Stimulated activated effector memory CD8-positive, alpha-beta T cell treated with anti-CD3 and anti-CD28 coated beads, Interleukin-12 subunit alpha, Interleukin-12 subunit beta, amount 100 ng/mL, for 72 hours (primary cell): ENCODE results near the gene RBP5.

ENCODE experiments used
- ATAC-seq: fragments of 150-1000 bp; cut with Tn5 transposase; 2 replicates; pipeline ENCODE4 v1.10.0; 2021
- DNase-seq, 2 donors: peaks; one replicate each; pipeline ENCODE4 v3.0.0; 2021 to 2022; ENCODE audit warnings: low spot score in 2 of 2
- H3K27ac Mint-ChIP-seq: one replicate; pipeline ENCODE4 v1.8.0; 2022; ENCODE audit warnings: mild to moderate bottlenecking, mixed read lengths
- H3K36me3 Mint-ChIP-seq: one replicate; pipeline ENCODE4 v1.8.0; 2022; ENCODE audit warnings: mild to moderate bottlenecking, mixed read lengths
- H3K4me1 Mint-ChIP-seq: one replicate; pipeline ENCODE4 v1.8.0; 2022; ENCODE audit warnings: mixed read lengths
- H3K4me3 Mint-ChIP-seq: one replicate; pipeline ENCODE4 v1.8.0; 2022; ENCODE audit warnings: mild to moderate bottlenecking, mixed read lengths
- H3K9me3 Mint-ChIP-seq: one replicate; pipeline ENCODE4 v1.8.0; 2022; ENCODE audit warnings: mixed read lengths

Gene RBP5, protein sequence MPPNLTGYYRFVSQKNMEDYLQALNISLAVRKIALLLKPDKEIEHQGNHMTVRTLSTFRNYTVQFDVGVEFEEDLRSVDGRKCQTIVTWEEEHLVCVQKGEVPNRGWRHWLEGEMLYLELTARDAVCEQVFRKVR

GRCh38 chr12:7128681-7129286 lies at the start of gene RBP5:
Gene RBP5, minus strand, starts transcription at chr12:7128889. Its CDS starts 114 bp downstream, at chr12:7128775.
- peak within 1 kb of the TSS; percentile 96 for H3K27ac Mint-ChIP-seq
- no peak for ATAC-seq

DNA sequence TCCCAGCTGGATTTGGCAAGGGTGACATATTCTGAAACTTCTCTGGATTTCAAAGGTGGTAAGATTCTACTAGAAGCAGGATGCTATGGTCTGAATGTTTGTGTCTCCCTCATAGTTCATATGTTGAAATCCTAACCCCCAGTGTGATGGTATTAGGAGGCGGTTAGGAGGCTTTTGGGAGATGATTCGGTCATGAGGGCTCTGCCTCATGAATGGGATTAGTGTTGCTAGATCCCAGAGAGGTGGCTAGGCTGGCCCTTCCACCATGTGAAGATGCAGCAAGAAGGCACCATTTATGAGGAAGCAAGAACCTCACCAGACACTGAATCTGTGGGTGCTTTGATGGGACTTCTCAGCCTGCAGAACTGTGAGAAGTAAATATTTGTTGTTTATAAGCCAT lies 49.8 kb upstream of the RBP5 start:
- Mint-ChIP-seq H3K9me3 (no peaks in the 10 kb centered on the region), H3K27ac (no peak overlapping the region), H3K4me3 (no peak overlapping the region), H3K4me1 (no peaks in the 10 kb centered on the region), H3K36me3 (no peaks in the 10 kb centered on the region)
- ATAC-seq (no peak), DNase-seq (no peak)

More at GRCh38 chr12:7128681-7129286, at the start of gene RBP5:
- H3K4me3 Mint-ChIP-seq = peak within 1 kb of the TSS; percentile 97
- H3K36me3 Mint-ChIP-seq = peaks cover 43% of the 10 kb centered on the region
- peaks cover 44% of the 10 kb centered on the region for H3K4me1 Mint-ChIP-seq
- no peaks in the 10 kb centered on the region for H3K9me3 Mint-ChIP-seq
- DNase-seq = no peak

DNA sequence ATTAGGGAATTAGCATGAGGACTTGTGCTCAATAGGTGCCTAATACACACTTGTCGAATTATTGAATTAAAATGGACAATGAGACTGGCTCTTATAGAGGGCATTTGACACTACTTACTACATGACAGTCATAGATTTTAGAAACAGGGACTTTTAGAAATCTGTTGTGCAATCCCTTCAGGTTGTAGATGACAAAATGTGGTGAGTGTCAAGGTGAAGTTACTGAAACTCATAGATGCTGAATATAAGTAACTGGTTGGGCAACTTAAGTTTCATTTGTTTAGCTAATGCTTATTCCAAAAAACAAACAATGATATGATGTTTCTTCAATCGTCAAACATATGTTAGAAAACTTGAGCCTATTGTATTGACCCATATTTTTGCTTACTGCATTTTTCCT lies 47.9 kb upstream of the RBP5 start:
- Mint-ChIP-seq H3K36me3 (no peaks in the 10 kb centered on the region), H3K9me3 (peaks cover 3% of the 10 kb centered on the region), H3K27ac (no peak overlapping the region), H3K4me3 (no peak overlapping the region), H3K4me1 (no peaks in the 10 kb centered on the region)
- no peak for ATAC-seq
- DNase-seq = no peak

- no peaks in the 10 kb centered on the region for H3K4me1 Mint-ChIP-seq
- H3K4me3 Mint-ChIP-seq = no peak overlapping the region
- no peak for ATAC-seq
- H3K36me3 Mint-ChIP-seq = no peaks in the 10 kb centered on the region
- DNase-seq = no peak
- H3K9me3 Mint-ChIP-seq = peaks cover 3% of the 10 kb centered on the region
- no peak overlapping the region for H3K27ac Mint-ChIP-seq
These were observed 46.8 kb upstream of the RBP5 start for GRCh38 chr12:7175493-7175892.

- Mint-ChIP-seq H3K4me3 (no peak overlapping the region), H3K4me1 (no peaks in the 10 kb centered on the region), H3K36me3 (no peaks in the 10 kb centered on the region), H3K27ac (no peak overlapping the region), H3K9me3 (peaks cover 7% of the 10 kb centered on the region)
- ATAC-seq = no peak
- no peak for DNase-seq
These were observed 43.2 kb upstream of the RBP5 start for GRCh38 chr12:7171854-7172253.

DNA sequence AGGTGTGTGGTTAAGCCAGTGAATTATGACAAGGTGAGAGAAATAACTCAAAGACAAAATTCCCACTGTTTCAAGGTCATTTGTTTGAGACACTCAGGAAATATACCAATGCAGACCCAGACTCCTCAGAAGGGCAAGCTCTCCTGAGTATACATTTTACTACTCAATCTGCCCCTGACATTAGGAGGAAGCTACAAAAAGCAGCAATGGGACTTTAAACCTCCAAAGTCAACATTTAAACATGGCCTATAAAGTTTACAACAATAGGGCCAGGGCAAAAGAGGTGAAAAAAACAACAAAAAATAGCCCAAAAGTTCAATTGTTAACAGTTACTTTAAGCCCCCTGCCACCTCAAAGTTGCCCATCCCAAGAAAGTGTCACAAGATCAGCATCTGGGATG lies 41.3 kb upstream of the RBP5 start:
- DNase-seq = no peak
- H3K36me3 Mint-ChIP-seq = no peaks in the 10 kb centered on the region
- no peak overlapping the region for H3K27ac Mint-ChIP-seq
- no peaks in the 10 kb centered on the region for H3K4me1 Mint-ChIP-seq
- no peak for ATAC-seq
- H3K9me3 Mint-ChIP-seq = peaks cover 7% of the 10 kb centered on the region
- no peak overlapping the region for H3K4me3 Mint-ChIP-seq

- H3K4me1 Mint-ChIP-seq = peaks cover 27% of the 10 kb centered on the region
- peak overlapping the region; percentile 50 for H3K4me3 Mint-ChIP-seq
- peaks cover 13% of the 10 kb centered on the region for H3K36me3 Mint-ChIP-seq
- H3K9me3 Mint-ChIP-seq = no peaks in the 10 kb centered on the region
- peak; percentile 59 for ATAC-seq
- no peak overlapping the region for H3K27ac Mint-ChIP-seq
- DNase-seq = no peak
These were observed 34.0 kb upstream of the RBP5 start for GRCh38 chr12:7162691-7163114.

GRCh38 chr12:7161811-7162210 lies 33.1 kb upstream of the RBP5 start:
- Mint-ChIP-seq H3K9me3 (no peaks in the 10 kb centered on the region), H3K4me3 (no peak overlapping the region), H3K36me3 (peaks cover 17% of the 10 kb centered on the region), H3K27ac (no peak overlapping the region), H3K4me1 (peaks cover 33% of the 10 kb centered on the region)
- DNase-seq = no peak
- no peak for ATAC-seq

- peaks cover 33% of the 10 kb centered on the region for H3K4me1 Mint-ChIP-seq
- peaks cover 17% of the 10 kb centered on the region for H3K36me3 Mint-ChIP-seq
- no peak overlapping the region for H3K27ac Mint-ChIP-seq
- DNase-seq = no peak
- no peak for ATAC-seq
- no peak overlapping the region for H3K4me3 Mint-ChIP-seq
- no peaks in the 10 kb centered on the region for H3K9me3 Mint-ChIP-seq
These were observed 32.6 kb upstream of the RBP5 start for GRCh38 chr12:7161327-7161726.

DNA sequence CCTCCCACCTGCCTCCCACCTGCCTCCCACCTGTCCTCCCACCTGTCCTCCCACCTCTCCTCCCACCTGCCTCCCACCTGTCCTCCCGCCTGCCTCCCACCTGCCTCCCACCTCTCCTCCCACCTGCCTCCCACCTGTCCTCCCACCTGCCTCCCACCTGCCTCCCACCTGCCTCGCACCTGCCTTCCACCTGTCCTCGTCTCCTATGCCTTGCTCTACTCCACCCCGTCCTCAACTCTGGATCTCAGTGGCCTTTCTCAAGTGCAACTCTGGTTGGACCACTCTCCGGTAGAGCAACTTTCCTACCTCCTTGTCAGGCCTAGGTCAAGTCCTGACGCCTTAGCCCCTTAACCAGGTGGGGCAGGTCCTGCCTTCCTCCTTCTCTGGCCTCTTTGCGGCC lies 31.5 kb upstream of the RBP5 start:
- peaks cover 33% of the 10 kb centered on the region for H3K4me1 Mint-ChIP-seq
- no peaks in the 10 kb centered on the region for H3K9me3 Mint-ChIP-seq
- DNase-seq (no peak), ATAC-seq (no peak)
- H3K36me3 Mint-ChIP-seq = peaks cover 21% of the 10 kb centered on the region
- H3K27ac Mint-ChIP-seq = peak overlapping the region; percentile 49
- H3K4me3 Mint-ChIP-seq = no peak overlapping the region

GRCh38 chr12:7158781-7159609 lies 30.3 kb upstream of the RBP5 start:
- H3K4me3 Mint-ChIP-seq = no peak overlapping the region
- H3K27ac Mint-ChIP-seq = no peak overlapping the region
- ATAC-seq (no peak), DNase-seq (no peak)
- H3K4me1 Mint-ChIP-seq = peaks cover 33% of the 10 kb centered on the region
- no peaks in the 10 kb centered on the region for H3K9me3 Mint-ChIP-seq
- peaks cover 33% of the 10 kb centered on the region for H3K36me3 Mint-ChIP-seq

- ATAC-seq (no peak), DNase-seq (no peak)
- Mint-ChIP-seq H3K4me1 (peaks cover 23% of the 10 kb centered on the region), H3K36me3 (peaks cover 49% of the 10 kb centered on the region), H3K27ac (peak overlapping the region; percentile 83), H3K4me3 (no peak overlapping the region), H3K9me3 (no peaks in the 10 kb centered on the region)
These were observed 28.7 kb upstream of the RBP5 start for GRCh38 chr12:7157391-7157790.

DNA sequence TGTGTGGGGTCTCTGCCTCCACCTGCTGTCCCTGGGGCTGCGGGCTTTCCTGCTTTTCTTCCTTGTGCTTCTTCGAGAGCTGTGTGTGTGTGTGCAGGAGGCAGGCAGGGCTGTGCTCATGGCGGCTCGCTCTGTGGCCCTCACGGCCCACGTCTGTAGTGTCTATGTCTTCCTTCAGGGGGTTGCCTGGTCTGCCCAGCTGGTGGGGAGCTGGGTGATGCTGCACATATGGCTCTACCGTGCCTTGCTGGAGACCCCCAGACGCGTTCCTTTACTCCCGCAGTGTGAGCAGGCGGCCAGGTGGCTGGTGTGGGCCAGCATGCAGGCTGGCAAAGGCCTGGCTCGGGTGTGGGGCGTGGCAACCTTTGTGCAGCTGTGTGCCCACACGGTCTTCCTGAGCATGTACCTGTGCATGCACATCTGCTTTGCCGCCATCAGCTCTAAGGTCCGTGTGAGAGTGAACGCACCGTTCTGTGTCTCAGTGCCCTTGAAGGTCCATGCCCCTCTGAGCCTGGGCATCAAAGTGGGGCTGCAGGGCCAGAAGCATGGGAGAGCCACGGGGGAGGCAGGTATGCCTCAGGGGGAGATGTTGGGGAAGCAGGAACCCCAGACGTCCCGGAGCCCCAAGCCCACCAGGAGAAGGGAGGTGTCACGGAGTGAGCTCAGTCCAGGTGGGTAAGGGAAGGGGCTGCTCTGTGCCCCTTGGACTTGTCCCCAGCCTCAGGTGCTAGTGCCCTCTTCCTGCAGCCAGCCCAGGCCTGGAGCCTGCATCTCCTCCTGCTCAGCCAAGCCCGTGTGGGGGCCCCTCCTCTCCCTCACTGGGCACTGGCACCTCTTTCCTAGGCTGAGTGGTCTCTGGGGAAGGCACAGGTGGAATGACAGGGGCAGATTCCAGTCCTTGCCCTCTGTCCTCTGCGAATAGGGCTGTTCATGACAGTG lies 27.8 kb upstream of the RBP5 start:
- peak overlapping the region; percentile 83 for H3K27ac Mint-ChIP-seq
- no peak for ATAC-seq
- H3K4me3 Mint-ChIP-seq = no peak overlapping the region
- peaks cover 21% of the 10 kb centered on the region for H3K4me1 Mint-ChIP-seq
- peaks cover 57% of the 10 kb centered on the region for H3K36me3 Mint-ChIP-seq
- DNase-seq = no peak
- H3K9me3 Mint-ChIP-seq = no peaks in the 10 kb centered on the region

DNA sequence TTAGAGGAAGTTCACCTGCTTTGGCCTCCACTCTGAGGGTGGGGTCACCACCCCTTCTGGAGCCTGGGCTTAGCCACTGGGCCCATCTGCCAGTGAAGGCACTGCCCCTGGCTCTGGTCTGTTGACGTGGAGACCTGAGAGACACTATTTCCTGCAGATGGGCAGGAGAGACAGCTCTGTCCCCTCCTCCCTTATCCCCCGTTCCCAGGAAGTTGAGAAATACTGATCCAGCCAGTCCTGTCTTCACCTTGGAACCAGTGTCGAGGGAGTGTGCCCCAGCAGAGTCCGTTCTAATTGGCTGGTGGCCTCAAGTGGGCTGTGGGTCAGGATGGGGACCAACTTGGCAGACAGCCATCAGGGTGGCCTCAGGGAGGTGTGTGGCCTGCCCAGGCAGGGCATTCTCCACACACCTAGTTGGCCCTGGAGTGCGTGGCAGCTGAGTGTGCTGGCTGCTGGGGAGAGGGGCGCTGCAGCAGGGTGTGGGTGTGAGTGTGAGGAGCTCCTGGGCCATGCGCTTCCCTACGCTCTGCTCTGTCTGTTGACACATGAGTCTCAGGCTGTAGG lies 26.9 kb upstream of the RBP5 start:
- ATAC-seq (no peak), DNase-seq (no peak)
- Mint-ChIP-seq H3K4me1 (peaks cover 19% of the 10 kb centered on the region), H3K27ac (no peak overlapping the region), H3K36me3 (peaks cover 63% of the 10 kb centered on the region), H3K9me3 (no peaks in the 10 kb centered on the region), H3K4me3 (no peak overlapping the region)
